ENCODE measurements around the gene RARRES1.

DNA sequence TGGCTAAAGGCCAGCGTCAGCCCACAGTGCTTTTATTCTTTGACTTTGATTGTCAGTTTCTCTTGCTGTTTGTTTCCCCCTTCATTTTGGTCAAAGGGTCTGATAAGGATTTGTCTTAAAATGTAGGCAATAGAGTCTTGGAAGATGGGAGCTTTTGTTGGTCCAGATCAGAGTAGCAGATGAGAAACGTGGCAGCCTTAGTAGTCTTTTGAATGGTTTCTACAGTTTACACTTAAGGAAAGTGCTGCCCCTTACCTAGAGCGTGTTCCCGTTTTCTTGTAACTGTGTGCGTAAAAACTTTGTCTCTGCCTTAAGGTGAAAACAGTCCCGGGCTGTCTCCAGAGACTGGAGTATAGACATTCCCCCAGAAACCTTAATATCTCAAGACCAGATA is 60.4 kb downstream of the RARRES1 start:
- TF ChIP-seq, protein P1, sequence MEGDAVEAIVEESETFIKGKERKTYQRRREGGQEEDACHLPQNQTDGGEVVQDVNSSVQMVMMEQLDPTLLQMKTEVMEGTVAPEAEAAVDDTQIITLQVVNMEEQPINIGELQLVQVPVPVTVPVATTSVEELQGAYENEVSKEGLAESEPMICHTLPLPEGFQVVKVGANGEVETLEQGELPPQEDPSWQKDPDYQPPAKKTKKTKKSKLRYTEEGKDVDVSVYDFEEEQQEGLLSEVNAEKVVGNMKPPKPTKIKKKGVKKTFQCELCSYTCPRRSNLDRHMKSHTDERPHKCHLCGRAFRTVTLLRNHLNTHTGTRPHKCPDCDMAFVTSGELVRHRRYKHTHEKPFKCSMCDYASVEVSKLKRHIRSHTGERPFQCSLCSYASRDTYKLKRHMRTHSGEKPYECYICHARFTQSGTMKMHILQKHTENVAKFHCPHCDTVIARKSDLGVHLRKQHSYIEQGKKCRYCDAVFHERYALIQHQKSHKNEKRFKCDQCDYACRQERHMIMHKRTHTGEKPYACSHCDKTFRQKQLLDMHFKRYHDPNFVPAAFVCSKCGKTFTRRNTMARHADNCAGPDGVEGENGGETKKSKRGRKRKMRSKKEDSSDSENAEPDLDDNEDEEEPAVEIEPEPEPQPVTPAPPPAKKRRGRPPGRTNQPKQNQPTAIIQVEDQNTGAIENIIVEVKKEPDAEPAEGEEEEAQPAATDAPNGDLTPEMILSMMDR (IDR thresholded peaks at IDR 0.05), result no peak
- TF ChIP-seq POLR2A (IDR thresholded peaks at IDR 0.05), result no peak
- TF ChIP-seq POLR2AphosphoS5 (IDR thresholded peaks at IDR 0.05), result no peak

Measured in prostate gland (tissue), 2 donors.